Astrocyte of the hippocampus (primary cell): ENCODE results near the gene DDX49.
"Not testable (repeated sequence)": the region's sequence is repeated elsewhere in the genome, so short reads cannot be mapped to it uniquely, and the experiment has no call there.

Source experiments
- DNase-seq: peaks from one replicate; pipeline ENCODE4 v3.0.0; 2011; ENCODE audit warnings: low read depth, low spot score

DDX49 gene

GRCh38 chr19:18940769-18941627, 21.5 kb downstream of the DDX49 start, which contains the start of gene HOMER3:
HOMER3 (minus strand) TSS chr19:18941217; CDS start chr19:18938982, 2,235 bp downstream.
- DNase-seq: peak; percentile 91

- no peak for DNase-seq
Measured at GRCh38 chr19:18941628-18942354, 22.3 kb downstream of the DDX49 start.

GRCh38 chr19:18942692-18943091, 23.2 kb downstream of the DDX49 start:
- DNase-seq: no peak

- DNase-seq: no peak
Measured at GRCh38 chr19:18943465-18943864, 23.9 kb downstream of the DDX49 start.

- DNase-seq: no peak
Measured at GRCh38 chr19:18945297-18945696, 25.8 kb downstream of the DDX49 start.

- DNase-seq: no peak
Measured at GRCh38 chr19:18946335-18946734, 26.8 kb downstream of the DDX49 start.

- DNase-seq: no peak
Measured at GRCh38 chr19:18946918-18947317, 27.4 kb downstream of the DDX49 start.

GRCh38 chr19:18948075-18948975, 28.8 kb downstream of the DDX49 start:
- DNase-seq: no peak

GRCh38 chr19:18948976-18949356, 29.5 kb downstream of the DDX49 start:
- no peak for DNase-seq

GRCh38 chr19:18949858-18950257, 30.3 kb downstream of the DDX49 start:
- DNase-seq: no peak

- DNase-seq: no peak
Measured at GRCh38 chr19:18951721-18952281, 32.3 kb downstream of the DDX49 start.

- DNase-seq: not testable (repeated sequence)
Measured at GRCh38 chr19:18952364-18953003, 33.0 kb downstream of the DDX49 start.

GRCh38 chr19:18954094-18954493, 34.6 kb downstream of the DDX49 start:
- DNase-seq: no peak

GRCh38 chr19:18955042-18955441, 35.5 kb downstream of the DDX49 start:
- no peak for DNase-seq

- no peak for DNase-seq
Measured at GRCh38 chr19:18960370-18960769, 40.9 kb downstream of the DDX49 start.

GRCh38 chr19:18961767-18962620, 42.5 kb downstream of the DDX49 start:
- no peak for DNase-seq

GRCh38 chr19:18964121-18964520, 44.6 kb downstream of the DDX49 start:
- DNase-seq: no peak

GRCh38 chr19:18966307-18966706, 46.8 kb downstream of the DDX49 start:
- DNase-seq: no peak

GRCh38 chr19:18967358-18968146, 48.0 kb downstream of the DDX49 start:
- DNase-seq: peak; percentile 22
